ENCODE measurements around the gene MRPL55. TPM values are rescaled to one million over a fixed set of nuclear protein-coding genes. Genes with fewer than 3 reads are reported as not detected.

The MRPL55 gene
- total and polyA plus RNA-seq, 2 of the 13 experiments (the other 11 are each of a cell fraction or from before 2014, with no cell fraction given) = 58.6 to 92.9 TPM

GRCh38 chr1:228109073-228109961 lies at the start of gene MRPL55 (continued):
- TF ChIP-seq E2F5 (CRISPR knock-in tag; conservative IDR thresholded peaks at IDR 0.05) (no peak), ZNF143 (CRISPR knock-in tag; IDR thresholded peaks at IDR 0.05) (peak; percentile 38; the same call in 1 of the 2 replicates), SNAPC5 (CRISPR knock-in tag; IDR thresholded peaks at IDR 0.05; ENCODE audit: borderline replicate concordance) (no peak), ZNF451 (CRISPR knock-in tag; IDR thresholded peaks at IDR 0.05) (peak; percentile 89; the same call in 1 of the 2 replicates), ZNF33B (CRISPR knock-in tag; IDR thresholded peaks at IDR 0.05) (0 out of 2 replicates have a peak, but pooled peaks have one; percentile 90), RFXAP (CRISPR knock-in tag; IDR thresholded peaks at IDR 0.05; ENCODE audit: borderline replicate concordance) (peak; percentile 89; the same call in 1 of the 2 replicates), REL (CRISPR knock-in tag; conservative IDR thresholded peaks at IDR 0.05) (no peak), ZNF766 (CRISPR knock-in tag; IDR thresholded peaks at IDR 0.05; ENCODE audit: borderline replicate concordance) (no peak), MLX (CRISPR knock-in tag; IDR thresholded peaks at IDR 0.05) (no peak), ZNF546 (CRISPR knock-in tag; conservative IDR thresholded peaks at IDR 0.05) (peak; percentile 82; the same call in 1 of the 2 replicates), CTCF (CRISPR knock-in tag; IDR thresholded peaks at IDR 0.05) (peak; percentile 57), ZNF7 (CRISPR knock-in tag; IDR thresholded peaks at IDR 0.05) (no peak; the same call in 1 of the 2 replicates), EEA1 (CRISPR knock-in tag; IDR thresholded peaks at IDR 0.05; ENCODE audit: borderline replicate concordance) (peak; percentile 73; the same call in 1 of the 2 replicates), SNAI1 (CRISPR knock-in tag; IDR thresholded peaks at IDR 0.05; ENCODE audit: borderline replicate concordance) (no peak), KLF15 (CRISPR knock-in tag; IDR thresholded peaks at IDR 0.05; ENCODE audit: borderline replicate concordance) (no peak), NR2F2 (IDR thresholded peaks at IDR 0.05; ENCODE audit: borderline replicate concordance, low read depth) (no peak; the same call in 1 of the 2 replicates), ZNF496 (CRISPR knock-in tag; IDR thresholded peaks at IDR 0.05; ENCODE audit: insufficient replicate concordance) (no peak), USF2 (IDR thresholded peaks at IDR 0.05; ENCODE audit: low read depth, low read length) (no peak), USF2 (CRISPR knock-in tag; IDR thresholded peaks at IDR 0.05; ENCODE audit: borderline replicate concordance) (no peak), ZNF253 (CRISPR knock-in tag; IDR thresholded peaks at IDR 0.05; ENCODE audit: borderline replicate concordance) (no peak), CENPX (CRISPR knock-in tag; IDR thresholded peaks at IDR 0.05) (no peak), HINFP (CRISPR knock-in tag; IDR thresholded peaks at IDR 0.05; ENCODE audit: low read depth) (no peak)

Measured in HepG2 (cell line).